Erythroblast (primary cell): ENCODE measurements around the gene CACNA1S.

Experiments
- GATA1 ChIP-seq: IDR thresholded peaks from 2 replicates; pipeline ENCODE4 v1.6.1; 2011; ENCODE audit warnings: low read depth, mild to moderate bottlenecking, control low read depth, low read length, moderate library complexity
- POLR2A ChIP-seq: IDR thresholded peaks from 2 replicates; pipeline ENCODE4 v1.6.1; 2011; ENCODE audit warnings: mild to moderate bottlenecking, low read length

DNA sequence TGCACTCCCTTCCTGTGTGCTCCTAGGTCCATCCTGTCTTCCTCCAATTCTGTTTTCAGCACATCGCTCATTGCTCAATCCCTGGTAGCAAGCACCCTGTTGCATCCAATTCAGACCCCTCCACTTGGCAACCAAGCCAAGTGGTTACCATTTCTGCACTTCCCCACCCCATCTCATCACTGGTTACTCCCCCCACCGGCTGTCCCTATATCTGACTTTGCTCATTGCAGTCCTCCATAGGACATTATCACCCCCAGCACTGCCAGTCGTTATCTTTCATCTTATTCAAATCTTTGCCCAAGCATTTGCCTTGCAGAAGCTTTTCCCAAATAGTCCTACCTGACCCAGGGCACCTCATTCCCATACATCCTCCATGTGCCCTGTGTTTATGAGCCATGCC, 44.1 kb upstream of the CACNA1S start:
- TF ChIP-seq POLR2A (no peak), GATA1 (no peak)
